CD4-positive, alpha-beta T cell treated with Interleukin-21 for 1 hour (primary cell): ENCODE data around the gene CGB5.
"Not testable (repeated sequence)": the region's sequence is repeated elsewhere in the genome, so short reads cannot be mapped to it uniquely, and the experiment has no call there.

Experiments
- DNase-seq: peaks from one replicate; pipeline ENCODE4 v3.0.0-alpha.2; 2020

The CGB5 gene

DNA sequence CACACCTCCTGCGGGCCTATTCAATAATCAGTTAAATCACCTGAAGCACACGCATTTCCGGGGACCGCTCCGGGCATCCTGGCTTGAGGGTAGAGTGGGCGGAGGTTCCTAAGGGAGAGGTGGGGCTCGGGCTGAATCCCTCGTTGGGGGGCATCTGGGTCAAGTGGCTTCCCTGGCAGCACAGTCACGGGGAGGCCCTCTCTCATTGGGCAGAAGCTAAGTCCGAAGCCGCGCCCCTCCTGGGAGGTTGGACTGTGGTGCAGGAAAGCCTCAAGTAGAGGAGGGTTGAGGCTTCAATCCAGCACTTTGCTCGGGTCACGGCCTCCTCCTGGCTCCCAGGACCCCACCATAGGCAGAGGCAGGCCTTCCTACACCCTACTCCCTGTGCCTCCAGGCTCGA, at the start of gene CGB5:
CGB5 (plus strand) TSS at position 301 of the 400 bp plus-strand sequence. CDS start 362 bp downstream, outside the sequence.
- not testable (repeated sequence) for DNase-seq

DNA sequence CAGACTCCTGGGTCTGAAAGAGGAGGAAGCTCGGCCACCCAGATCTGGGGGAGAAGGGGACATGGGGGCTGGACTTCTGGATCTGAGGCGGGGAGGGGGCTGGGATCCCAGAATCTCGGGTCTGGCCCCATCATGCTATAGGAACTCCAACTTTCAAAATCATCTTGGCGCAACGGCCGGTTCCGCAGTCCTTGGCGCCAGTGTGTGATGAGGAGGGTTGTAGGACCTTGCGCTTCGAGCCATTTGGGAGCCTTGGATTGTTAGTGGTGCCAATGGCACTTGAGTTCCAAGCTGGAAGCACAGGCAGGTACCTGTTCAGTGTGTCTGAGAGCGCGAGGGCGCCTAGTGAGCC, 49.6 kb upstream of the CGB5 start:
- no peak for DNase-seq

DNA sequence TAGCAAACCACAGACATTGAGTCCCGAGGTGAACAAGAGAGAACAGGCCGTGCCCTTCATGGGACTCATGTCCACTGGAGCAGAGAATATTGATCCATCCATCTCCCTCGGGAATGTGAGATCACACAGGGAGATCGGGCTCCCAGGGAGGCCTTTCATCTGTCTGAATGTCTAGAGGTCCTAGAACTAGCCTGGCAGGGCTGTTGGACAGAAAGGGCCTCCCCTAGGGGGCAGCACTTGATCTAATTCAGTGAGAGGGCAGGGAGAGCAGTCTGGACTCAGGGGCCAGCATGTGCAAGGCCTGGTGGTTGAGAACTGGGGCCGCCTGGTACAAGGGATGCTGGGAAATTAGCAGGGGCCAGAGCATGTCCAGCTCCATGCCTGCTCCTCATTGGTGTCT, 45.7 kb upstream of the CGB5 start:
- DNase-seq: peak; percentile 53

DNA sequence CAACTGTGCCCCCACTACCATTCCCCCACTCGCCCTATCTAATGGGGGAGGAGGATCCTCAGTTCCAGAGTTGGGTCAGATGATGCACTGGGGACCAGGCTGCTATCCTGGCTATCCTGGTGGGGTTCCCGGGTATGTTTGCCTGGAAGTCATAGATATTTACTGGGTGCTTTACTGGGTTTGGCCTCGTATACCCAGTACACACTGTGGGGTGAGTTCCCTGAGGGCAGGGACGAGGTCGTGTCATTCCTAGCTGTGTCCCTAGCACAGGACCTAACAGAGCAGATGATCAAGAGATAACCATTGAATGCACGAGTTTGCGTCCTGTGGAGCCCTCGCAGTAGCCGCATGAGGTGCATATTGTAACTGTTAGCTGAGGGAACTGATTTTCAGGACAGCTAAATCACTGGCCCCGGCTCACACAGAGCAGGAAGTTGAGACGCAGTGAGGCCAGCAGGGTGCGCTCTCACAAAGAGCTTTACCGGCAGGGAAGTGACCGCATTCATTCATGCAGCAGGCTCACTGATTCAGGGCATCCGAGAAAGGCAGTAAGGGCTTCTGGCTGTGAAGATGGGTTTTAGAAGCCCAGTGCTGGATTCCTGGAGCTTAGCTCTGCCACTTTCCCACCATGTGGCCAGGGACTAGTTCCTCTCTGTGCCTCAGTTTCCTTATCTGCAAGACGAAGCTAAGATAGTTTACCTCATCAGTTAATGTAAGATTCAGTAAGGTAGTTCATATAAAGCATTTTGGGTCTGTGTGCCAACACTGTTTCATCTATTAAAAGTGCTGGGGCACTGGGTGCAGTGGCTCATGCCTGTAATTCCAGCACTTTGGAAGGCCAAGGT, 43.9 kb upstream of the CGB5 start:
- DNase-seq: peak; percentile 77

DNA sequence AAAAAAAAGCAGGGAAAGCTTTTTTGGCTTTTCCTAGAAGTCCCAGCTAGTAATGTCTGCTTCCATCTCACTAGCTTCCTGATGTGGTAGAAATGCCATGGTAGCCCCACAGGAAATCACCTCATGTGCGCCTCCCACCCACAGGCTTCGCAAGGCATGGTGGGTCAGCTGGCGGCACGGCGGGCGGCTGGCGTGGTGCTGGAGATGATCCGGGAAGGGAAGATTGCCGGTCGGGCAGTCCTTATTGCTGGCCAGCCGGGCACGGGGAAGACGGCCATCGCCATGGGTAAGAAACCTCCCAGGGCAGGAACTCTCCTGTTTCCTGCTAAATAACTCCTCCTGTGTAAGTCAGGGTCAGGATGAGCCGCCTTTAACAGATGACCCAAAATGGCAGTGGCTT, 39.5 kb upstream of the CGB5 start:
- no peak for DNase-seq

DNA sequence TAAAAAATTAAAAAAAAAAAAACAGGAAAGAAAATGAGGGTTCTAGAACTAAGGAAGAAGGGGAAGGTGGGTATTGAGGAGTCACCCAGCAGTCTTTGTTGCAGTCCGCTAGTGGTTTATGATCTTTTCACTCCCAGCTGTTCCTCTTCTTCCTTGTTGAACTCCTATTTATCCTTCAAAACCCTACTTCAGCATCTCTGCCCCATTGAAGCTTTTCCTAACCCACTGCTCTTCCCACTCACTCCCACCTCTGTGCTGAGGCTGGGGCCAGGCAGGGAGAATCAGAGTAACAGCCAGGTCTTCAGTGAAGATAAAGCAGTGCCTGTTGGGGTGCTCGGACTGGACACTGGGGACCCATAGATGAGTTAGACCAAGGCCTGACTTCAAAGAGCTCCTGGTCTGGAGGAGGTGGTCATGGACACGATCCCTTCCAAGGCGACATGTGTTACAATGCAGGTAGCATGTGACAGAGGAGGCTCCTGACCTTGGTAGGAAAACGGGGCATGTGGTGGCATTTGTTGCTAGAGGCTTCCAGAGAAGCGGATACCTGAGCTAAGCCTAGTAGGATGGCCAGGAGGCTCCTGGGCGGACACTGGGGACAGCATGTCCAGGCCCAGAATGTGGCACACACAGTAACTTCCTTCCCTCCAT, 38.6 kb upstream of the CGB5 start:
- DNase-seq: no peak

DNA sequence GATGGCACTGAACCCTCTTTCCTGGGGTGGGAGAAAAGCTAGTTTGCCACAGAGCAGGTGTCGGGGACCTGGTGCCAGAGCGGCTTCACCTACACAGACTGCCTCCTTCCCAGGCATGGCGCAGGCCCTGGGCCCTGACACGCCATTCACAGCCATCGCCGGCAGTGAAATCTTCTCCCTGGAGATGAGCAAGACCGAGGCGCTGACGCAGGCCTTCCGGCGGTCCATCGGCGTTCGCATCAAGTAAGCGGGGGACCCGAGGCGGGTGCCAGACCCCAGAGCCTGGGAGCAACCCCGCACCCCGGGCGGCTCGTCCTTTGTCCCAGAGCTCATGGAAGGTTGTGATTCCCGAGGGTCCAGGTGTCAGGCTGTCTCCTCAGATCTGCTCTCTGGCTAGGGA, 36.7 kb upstream of the CGB5 start:
- no peak for DNase-seq

DNA sequence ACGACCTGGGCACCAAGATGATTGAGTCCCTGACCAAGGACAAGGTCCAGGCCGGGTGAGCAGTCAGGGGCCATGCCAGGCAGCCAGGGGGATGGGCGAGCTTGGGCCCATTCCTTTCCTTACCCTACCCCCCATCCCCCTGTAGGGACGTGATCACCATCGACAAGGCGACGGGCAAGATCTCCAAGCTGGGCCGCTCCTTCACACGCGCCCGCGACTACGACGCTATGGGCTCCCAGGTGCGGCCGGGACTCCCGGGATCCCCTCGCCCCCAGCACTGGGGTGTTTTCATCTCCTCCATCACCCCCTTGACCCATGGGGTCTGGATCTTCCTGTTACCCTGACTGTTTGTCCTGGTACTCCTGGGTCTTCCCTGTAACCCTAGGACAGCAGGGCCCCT, 33.8 kb upstream of the CGB5 start:
- no peak for DNase-seq

DNA sequence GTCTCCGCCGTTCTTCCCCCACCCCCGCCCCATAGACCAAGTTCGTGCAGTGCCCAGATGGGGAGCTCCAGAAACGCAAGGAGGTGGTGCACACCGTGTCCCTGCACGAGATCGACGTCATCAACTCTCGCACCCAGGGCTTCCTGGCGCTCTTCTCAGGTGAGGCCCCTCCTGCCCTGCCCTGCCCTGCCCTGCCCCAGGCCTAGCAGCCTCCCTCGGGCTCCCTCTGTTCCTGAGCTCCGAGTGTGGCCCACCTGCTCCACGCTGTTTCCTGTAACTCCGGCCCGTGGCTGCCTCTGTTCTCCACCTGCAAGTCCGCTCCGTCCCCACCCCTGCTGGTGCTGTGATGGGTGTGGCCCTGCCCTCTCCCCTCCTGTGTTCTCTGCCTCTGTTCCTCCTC, 33.2 kb upstream of the CGB5 start:
- no peak for DNase-seq

DNA sequence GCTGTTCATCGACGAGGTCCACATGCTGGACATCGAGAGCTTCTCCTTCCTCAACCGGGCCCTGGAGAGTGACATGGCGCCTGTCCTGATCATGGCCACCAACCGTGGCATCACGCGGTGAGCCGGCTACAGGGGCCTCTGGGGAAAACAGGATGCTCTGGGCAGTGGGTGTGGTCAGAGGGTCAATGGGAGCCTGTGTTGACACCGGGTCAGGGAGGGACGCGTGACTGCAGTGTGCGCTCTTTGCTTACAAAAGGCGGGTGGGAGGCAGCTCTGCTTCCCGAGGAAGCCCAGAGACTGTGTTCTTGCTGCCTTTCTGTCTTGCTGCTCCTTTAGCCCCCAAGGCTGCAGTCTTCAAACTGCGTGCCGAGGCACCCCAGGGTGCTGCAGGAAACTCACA, 32.5 kb upstream of the CGB5 start:
- no peak for DNase-seq

DNA sequence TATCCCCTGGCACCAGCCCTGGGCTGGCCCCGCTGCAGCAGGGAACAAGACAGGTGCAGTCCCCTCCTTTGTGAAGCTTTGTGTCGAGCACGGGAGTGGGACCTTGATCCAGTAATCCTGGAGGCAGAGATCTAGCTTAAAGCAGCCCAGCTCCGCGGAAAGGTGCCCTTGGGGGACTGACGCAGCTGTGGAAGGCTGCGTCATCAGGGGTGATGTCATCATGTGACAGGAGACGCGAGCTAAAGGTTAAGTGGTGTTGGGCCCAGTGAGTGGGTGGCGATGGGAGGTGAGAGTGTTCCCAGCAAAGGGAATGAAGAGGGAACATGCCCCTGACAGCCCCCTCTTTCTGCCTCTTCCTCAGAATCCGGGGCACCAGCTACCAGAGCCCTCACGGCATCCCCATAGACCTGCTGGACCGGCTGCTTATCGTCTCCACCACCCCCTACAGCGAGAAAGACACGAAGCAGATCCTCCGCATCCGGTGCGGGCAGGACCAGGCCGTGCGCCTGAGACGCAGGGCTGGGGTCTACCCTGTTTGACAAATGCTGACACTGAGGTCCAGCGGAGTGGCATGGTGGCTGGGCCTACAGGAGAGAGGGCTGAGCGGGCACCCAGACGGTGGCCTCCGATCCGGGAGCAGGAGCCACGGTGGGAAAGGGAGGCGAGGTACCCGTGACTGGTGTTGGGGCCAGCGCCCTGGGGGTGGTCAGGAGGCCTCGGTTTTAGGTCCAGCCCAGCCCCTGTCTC, 29.4 kb upstream of the CGB5 start:
- no peak for DNase-seq

DNA sequence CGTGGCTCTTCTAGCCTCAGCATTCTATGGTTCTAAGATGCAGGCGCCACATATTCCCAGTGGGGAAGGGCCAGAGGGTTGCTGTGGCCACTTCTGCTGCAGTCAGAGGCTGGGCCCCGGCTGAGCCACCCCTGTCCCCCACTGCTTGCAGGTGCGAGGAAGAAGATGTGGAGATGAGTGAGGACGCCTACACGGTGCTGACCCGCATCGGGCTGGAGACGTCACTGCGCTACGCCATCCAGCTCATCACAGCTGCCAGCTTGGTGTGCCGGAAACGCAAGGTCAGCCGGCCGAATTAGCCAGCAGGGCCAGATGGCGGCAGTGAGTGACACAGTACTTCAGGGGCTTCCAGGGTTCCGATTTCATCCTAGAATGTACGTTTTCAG, 28.8 kb upstream of the CGB5 start:
- DNase-seq: no peak

DNA sequence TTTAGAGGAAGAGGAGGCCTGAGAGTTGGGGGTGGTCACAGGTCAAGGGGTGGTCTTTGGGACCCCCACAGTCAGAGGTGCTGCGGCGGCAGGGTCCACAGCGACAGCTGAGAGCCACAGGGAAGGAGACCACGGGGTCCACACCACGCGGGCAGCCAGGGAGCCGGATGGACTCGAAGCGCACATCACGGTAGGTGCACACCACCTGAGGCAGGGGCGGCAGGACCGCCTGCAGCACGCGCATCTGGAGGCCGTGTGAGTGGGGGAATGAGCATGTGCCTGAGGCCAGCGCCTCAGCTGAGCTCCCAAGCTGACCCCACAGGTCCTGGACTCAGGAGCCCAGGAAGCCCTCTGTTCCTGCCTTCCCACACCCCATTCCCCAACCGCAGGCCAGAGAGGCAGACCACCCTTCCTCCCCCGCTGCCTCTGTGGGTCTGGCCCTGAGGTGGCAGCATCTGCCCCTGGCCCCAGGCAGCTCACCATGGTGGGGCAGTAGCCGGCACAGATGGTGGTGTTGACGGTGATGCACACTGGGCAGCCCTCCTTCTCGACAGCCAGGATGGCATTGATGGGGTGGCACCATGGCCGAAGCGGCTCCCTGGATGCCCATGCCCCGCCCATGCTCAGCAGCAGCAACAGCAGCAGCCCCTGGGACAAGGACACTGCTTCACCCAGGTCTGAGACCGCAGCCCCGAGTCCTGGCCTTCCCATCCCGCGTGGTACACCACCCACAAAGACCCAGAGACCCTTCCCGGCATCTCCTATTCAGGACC, 27.4 kb upstream of the CGB5 start:
- DNase-seq: no peak

DNA sequence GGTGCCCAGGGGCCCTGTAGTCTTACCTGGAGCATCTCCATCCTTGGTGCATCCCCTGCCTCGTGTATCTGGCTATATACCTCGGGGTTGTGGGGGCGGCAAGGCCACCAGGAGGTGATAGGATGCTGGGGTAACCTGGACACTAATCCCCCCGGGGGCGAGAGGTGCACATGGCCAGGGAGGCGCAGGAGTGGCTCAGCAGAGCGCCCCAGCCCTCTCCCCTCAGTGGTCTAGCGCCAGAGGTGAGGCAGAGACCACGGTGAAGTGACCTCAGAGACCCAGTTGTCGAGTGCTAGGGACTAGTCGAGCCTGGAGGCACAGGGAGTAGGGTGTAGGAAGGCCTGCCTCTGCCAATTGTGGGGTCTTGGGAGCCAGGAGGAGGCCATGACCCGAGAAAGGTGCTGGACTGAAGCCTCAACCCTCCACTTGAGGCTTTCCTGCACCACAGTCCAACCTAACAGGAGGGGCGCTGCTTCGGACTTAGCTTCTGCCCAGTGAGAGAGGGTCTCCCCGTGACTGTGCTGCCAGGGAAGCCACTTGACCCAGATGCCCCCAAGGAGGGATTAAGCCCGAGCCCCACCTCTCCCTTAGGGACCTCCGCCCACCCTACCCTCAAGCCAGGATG, 26.5 kb upstream of the CGB5 start, which contains the start of gene LHB:
LHB (minus strand) TSS at position 51 of the 625 bp plus-strand sequence; CDS start at position 41, 10 bp downstream.
- DNase-seq: no peak

DNA sequence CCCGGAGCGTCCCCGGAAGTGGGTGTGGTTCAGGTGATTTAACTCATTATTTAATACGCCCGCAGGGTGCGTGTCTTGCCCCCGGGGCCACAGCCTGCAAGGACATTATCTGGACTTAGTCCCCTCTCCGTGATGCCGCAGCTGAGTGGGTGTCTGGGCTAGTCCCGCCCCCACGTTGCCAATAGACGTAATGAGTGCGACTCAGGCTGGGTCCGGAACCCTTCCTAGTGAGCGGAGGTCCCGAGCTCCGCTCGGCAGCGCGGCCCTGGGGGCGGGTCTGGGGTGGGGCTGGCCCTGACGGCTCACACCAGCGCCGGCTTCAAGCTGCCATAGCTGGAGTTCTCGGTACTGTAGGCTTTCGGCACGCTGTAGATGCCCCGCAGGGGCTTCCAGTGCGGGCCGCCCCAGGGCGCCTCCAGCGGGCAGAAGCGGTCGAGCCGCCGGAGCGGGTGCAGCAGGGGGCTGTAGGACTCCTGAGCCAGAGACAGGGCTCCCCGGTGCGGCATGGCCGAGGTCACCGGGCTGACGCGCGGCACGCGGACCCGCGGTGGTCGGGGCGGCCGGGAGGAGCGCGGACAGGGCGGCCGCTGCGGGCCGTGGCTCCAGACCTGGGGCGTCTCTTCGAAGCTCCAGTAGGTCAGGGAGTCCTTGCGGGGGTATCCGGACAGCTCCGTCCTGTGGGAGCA, 25.8 kb upstream of the CGB5 start:
- peak; percentile 73 for DNase-seq

DNA sequence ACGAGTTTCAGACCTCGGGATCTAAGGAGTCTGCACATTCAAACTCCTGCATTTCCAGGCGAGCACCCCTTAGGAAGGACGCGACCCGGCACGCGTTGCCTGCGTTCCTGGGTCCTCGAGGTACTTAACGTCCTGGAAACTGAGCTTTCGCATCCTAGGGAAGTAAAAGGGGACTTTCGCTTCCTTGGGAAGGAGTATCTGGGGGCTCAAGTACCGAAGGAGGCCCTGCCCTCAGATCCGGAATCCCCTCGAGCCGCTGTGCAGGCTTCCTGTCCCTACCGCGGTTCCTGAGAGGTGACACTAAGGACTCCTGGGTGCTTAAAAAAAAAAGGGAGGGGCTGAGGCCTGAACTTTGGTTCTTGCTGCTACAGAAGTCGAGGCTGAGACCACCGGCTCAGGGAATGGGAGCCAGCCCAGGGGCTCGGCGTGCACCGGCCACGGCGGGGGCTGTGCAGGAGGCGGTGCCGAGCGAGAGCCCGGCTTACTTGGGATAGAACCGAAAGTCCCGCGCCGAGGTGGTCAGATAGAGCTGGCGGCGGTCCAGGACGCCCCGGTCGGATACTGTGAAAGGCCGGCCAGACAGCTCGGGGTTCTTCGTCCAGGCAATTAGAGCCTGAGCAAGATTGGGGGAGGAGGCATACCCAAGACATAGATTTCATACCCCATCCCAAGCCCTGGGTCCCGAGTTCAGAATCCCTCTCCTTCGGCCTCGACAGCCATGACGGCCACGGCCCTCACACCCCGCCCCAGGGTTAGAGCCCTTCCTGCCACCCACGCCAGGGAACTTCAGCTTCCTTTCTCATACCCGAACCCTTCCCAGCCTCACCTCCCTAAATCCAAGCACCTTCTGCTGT, 25.0 kb upstream of the CGB5 start:
- DNase-seq: peak; percentile 33

DNA sequence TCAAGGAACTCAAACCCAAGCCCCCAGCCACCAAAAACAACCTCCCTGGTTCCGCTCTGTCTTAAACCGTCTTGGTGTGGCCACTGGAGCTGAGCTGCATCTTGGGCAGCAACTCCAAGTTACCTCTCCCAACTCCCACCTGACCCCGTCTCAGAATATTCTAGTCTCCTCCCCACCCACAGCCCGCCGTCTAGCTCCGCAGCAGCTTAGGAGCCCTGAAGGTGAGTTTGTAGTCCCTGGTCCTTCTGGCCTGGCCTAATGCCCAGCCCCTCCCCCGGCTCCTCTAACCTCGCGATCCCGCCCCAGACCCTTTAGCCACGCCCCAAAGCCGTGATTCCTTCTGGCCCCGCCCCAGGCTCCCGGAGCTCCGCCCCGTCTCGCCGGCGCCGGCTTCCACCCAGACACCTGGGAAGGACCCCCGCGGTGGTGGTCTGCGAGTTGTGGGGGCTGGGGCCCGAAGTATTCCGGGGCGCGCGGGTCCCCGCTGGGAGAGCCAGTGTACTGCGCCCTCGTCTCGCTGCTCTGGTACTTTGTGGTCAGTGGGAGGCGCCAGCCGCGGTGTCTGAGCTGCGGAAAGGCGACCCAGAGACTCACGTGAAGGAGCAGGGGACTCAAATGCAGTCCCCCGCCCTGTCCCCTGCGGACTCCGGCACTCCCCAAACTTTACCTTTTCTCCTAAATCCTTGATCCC, 24.3 kb upstream of the CGB5 start:
- DNase-seq: peak; percentile 71

DNA sequence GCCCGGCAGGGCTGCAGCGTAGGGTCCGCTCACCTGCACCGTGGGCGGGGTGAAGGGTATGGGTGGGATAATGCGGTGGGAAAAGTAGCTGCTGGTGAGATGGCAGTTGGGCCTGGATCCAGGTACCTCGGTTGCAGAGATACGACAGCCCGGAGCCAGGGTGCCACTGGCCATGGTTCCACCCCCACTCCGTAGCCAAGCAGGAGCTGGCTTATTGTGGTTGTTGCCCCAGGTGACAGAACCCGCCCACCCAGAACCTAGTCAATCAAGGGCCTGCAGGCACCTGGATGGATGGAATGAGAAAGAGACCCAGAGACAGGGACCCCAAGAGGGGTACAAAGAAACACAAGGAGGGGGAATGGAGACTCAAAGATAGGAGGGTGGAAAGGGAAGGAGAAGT, 23.3 kb upstream of the CGB5 start:
- DNase-seq: no peak

DNA sequence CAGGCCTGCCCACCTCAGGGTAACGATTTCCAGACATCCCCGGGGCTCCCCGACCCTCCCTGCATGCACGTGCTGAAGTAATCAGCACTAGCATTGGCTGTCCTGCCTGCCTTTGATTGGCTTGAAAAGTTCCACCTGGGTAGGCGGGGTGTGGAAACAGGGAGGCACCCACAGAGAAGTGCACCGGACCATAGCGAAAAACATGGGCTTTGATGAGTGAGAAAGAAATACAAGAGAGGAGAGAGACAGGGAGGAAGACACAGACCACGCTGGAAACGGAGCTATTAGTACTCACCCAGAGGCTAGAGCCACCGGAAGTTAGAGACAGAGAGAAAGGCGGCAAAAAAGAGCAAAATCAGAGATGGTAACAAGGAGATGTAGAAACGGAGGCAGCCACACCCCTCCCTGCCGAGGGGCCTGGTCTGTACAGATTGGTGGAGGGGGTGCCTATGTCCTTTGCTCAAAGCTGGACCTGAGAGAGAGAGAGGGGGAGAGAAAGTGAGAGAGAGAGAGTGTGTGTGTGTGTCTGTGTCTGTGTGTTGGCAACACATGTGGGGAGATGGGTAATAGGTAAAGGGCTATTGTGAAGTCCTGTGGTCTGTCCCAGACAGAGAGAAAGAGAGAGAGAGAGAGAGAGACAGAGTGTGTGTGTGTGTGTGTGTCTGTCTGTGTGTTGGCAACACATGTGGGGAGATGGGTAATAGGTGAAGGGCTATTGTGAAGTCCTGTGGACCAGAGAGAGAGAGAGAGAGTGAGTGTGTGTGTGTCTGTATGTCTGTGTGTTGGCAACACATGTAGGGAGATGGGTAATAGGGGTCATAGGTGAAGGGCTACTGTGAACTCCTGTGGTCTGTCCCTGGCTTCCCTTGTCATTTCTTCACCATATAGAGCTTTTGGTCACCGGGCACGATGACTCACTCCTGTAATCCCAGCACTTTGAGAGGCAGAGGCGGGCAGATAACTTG, 22.4 kb upstream of the CGB5 start:
- no peak for DNase-seq
